Body of pancreas (tissue), 4 donors: ENCODE results near the gene AURKB. TPM values are rescaled to one million over a fixed set of nuclear protein-coding genes. Genes with fewer than 3 reads are reported as not detected.

ENCODE experiments used
- ATAC-seq: fragments of 150-250 bp; one replicate; pipeline ENCODE4 v1.9.1; 2016
- DNase-seq, 4 donors: peaks; one replicate each; pipeline ENCODE4 v3.0.0-alpha.2; 2019
- H3K27ac ChIP-seq, 4 donors: fragments of 200-600 bp; sonication (generic); 1 replicate in 3 of 4; 2 replicates in 1 of 4; pipeline versions ENCODE4 v1.5.1 to v1.6.1; 2016 to 2019; ENCODE audit warnings: mild to moderate bottlenecking in 1 of 4, mixed read lengths in 1 of 4, moderate library complexity in 1 of 4
- H3K27me3 ChIP-seq, 2 donors: fragments of 200-600 bp; sonication (generic); one replicate each; pipeline ENCODE4 v1.6.0; 2016; ENCODE audit warnings: mild to moderate bottlenecking in 1 of 2
- H3K36me3 ChIP-seq, 2 donors: fragments of 200-600 bp; sonication (generic); replicated peaks in 1 of 2; 2 replicates each; pipeline ENCODE4 v1.5.1; 2016; ENCODE audit warnings: low read depth in 2 of 2; ENCODE audit not compliant: insufficient read depth in 1 of 2
- H3K4me1 ChIP-seq: fragments of 200-600 bp; sonication (generic); one replicate; pipeline ENCODE4 v1.6.0; 2016
- H3K4me3 ChIP-seq, 2 donors: fragments of 200-600 bp; sonication (generic); 1 replicate in 1 of 2; 2 replicates in 1 of 2; pipeline ENCODE4 v1.5.1; 2016 to 2019
- H3K9me3 ChIP-seq, 3 donors: fragments of 200-600 bp; sonication (generic); 1 replicate in 2 of 3; 2 replicates in 1 of 3; pipeline ENCODE4 v1.5.1; 2016
- CTCF ChIP-seq, 7 experiments: fragments of 450-650 bp in 4 of 7; fragments of 200-600 bp in 3 of 7; sonication (generic) in 3 of 7; IDR thresholded peaks; one replicate each; pipeline ENCODE4 v1.5.1; 2016 to 2019; ENCODE audit warnings: antibody characterized with exemption in 7 of 7
- POLR2A ChIP-seq, 3 donors: fragments of 450-650 bp; IDR thresholded peaks; one replicate each; pipeline ENCODE4 v1.6.1; 2016; ENCODE audit warnings: antibody characterized with exemption in 3 of 3, mild to moderate bottlenecking in 2 of 3
- WGBS, 2 donors: methylation state at CpG; one replicate each; pipeline ENCODE4 v1.1.5; 2017; 5-methylcytosine and 5-hydroxymethylcytosine counted together
- intact Hi-C: fragments of 100-400 bp; cut with DNase I; formaldehyde crosslinking; loops from one replicate; pipeline ENCODE4 v1.15.1; 2023
- total RNA-seq, 2 donors: library from RNA; depleted of rRNA; stranded (reverse); fragments of >200 nt; gene quantifications; one replicate each; pipeline ENCODE4 v1.1.0, GENCODE V29; 2016

Gene AURKB
- total RNA-seq, 2 donors from 2014 or later, result not detected

DNA sequence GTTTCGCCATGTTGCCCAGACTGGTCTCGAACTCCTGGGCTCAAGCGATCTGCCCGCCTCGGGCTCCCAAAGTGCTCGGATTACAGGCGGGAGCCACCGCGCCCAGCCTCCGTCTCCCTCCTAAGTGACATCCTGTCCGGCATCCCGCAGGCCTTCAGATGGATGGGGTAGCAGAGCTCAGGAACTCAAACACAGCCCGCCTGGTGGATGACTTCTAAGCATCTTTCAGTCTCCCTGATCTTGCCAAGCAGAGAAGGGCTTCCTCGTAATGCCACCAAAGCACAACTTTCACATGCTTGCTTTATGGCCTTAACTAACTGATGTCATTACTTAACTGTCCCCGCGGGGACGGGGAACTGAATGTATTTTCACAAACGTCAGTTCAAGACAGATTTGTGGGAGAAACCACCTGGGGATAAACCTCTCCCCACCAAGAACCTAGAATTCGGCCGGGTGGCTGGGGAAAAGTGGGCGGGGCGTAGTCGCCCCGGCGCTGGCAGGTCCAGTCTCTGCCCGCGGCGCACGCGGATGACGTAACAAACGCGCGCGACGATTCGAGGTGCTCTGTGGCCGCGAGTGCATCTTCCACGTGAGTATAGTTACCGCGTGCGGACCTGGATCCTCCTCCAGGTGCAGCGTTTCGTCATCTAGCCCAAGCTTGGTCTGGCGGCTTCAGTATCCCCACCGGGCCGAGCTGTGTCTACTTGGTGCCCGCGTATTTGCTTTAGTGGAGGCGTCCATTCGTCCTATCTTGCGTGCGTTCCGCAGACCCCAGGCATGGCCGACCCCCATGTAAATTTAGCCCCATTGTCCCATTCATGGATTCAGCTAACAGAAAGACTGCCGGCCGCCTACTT lies 38.6 kb upstream of the AURKB start, which contains the start of gene PFAS:
PFAS (plus strand) TSS at position 539 of the 857 bp plus-strand sequence. CDS start 4,649 bp downstream, outside the sequence.
- Histone ChIP-seq H3K9me3 (no peaks in the 10 kb centered on the region), H3K27ac (peak within 1 kb of the TSS; percentile 76 to 98 (median 92)), H3K36me3 (no peaks in the 10 kb centered on the region), H3K4me3 (peak within 1 kb of the TSS; percentile 69 to 88), H3K27me3 (no peaks in the 10 kb centered on the region), H3K4me1 (peaks cover 14% of the 10 kb centered on the region)
- intact Hi-C loops, result no loop called here
- ATAC-seq (peak; percentile 84), DNase-seq (peak; percentile 95 to 97 (median 96))
- WGBS, 2 donors, result 0% methylated on average over 47 to 58 of the region's 58 CpGs
- TF ChIP-seq POLR2A (IDR thresholded peaks at IDR 0.05) (peak; percentile 16 to 77 (median 73)), CTCF (IDR thresholded peaks at IDR 0.05) (peak in 2 of 7 experiments; percentile 12 to 13)

- H3K4me1 ChIP-seq, result peaks cover 10% of the 10 kb centered on the region
- H3K27me3 ChIP-seq, result no peaks in the 10 kb centered on the region
- intact Hi-C loops, result no loop called here
- no peak overlapping the region for H3K4me3 ChIP-seq
- WGBS, 2 donors, result 95 to 99% methylated on average over 8 of the region's 8 CpGs
- DNase-seq (no peak), ATAC-seq (no peak)
- H3K36me3 ChIP-seq, result no peaks in the 10 kb centered on the region
- no peaks in the 10 kb centered on the region for H3K9me3 ChIP-seq
- TF ChIP-seq CTCF (IDR thresholded peaks at IDR 0.05) (no peak), POLR2A (IDR thresholded peaks at IDR 0.05) (no peak)
- no peak overlapping the region for H3K27ac ChIP-seq
Measured at GRCh38 chr17:8244768-8245167, 34.4 kb upstream of the AURKB start.

DNA sequence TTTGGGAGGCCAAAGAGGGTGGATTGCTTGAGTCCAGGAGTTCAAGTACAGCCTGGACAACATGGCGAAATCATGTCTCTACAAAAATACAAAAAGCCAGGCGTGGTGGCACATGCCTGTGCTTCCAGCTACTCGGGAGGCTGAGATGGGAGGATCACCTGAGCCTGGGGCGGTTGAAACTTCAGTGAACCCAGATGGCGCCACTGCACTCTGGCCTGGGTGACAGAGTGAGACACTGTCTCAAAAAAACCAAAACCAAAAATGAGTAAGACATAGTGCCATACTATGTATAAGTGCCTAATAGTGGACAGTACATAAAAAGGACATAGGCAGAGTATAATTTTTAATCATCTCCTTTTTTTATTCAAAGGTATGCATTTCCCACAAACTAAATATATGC lies 33.5 kb upstream of the AURKB start:
- Histone ChIP-seq H3K27me3 (no peaks in the 10 kb centered on the region), H3K36me3 (no peaks in the 10 kb centered on the region), H3K4me1 (peaks cover 6% of the 10 kb centered on the region), H3K9me3 (no peaks in the 10 kb centered on the region), H3K4me3 (no peak overlapping the region), H3K27ac (no peak overlapping the region)
- intact Hi-C loops, result no loop called here
- no peak for DNase-seq
- WGBS, 2 donors, result 85 to 91% methylated on average over 5 of the region's 5 CpGs
- ATAC-seq, result no peak
- no peak for TF ChIP-seq POLR2A (IDR thresholded peaks at IDR 0.05)
- no peak for TF ChIP-seq CTCF (IDR thresholded peaks at IDR 0.05)

GRCh38 chr17:8237886-8238285 lies 27.5 kb upstream of the AURKB start:
- peaks cover 0 to 18% of the 10 kb centered on the region in 2 donors for H3K36me3 ChIP-seq
- intact Hi-C loops, result no loop called here
- H3K27ac ChIP-seq, result no peak overlapping the region

More at GRCh38 chr17:8237886-8238285, 27.5 kb upstream of the AURKB start:
- no peaks in the 10 kb centered on the region for H3K27me3 ChIP-seq
- WGBS, 2 donors, result 85 to 89% methylated on average over 4 of the region's 4 CpGs
- TF ChIP-seq CTCF (IDR thresholded peaks at IDR 0.05), result no peak
- no peak for ATAC-seq
- no peak for DNase-seq
- no peaks in the 10 kb centered on the region for H3K9me3 ChIP-seq
- no peak overlapping the region for H3K4me3 ChIP-seq
- no peaks in the 10 kb centered on the region for H3K4me1 ChIP-seq
